Measurements from ENCODE around the gene GUCY1A2.

Gene GUCY1A2

DNA sequence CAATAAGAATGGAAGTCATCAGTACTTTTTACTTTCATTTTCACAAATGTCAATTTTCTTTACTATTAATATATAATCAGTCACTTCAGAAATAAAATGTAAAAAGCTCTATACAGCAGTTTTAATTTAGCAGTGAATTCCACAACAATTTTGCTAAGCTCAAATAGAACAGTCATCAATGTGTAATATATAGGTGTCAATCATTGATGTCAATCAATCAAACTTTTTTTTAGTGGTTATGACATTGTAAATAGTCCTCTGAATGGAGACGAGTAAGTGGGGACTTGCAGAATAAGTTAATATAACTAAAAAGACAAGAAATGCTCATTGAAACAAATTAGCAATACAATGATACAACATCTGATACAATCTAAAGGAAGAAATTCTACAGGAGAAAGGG, 327.4 kb downstream of the GUCY1A2 start:
- no peak for DNase-seq (ENCODE audit: low read depth)
- TF ChIP-seq, protein P1, sequence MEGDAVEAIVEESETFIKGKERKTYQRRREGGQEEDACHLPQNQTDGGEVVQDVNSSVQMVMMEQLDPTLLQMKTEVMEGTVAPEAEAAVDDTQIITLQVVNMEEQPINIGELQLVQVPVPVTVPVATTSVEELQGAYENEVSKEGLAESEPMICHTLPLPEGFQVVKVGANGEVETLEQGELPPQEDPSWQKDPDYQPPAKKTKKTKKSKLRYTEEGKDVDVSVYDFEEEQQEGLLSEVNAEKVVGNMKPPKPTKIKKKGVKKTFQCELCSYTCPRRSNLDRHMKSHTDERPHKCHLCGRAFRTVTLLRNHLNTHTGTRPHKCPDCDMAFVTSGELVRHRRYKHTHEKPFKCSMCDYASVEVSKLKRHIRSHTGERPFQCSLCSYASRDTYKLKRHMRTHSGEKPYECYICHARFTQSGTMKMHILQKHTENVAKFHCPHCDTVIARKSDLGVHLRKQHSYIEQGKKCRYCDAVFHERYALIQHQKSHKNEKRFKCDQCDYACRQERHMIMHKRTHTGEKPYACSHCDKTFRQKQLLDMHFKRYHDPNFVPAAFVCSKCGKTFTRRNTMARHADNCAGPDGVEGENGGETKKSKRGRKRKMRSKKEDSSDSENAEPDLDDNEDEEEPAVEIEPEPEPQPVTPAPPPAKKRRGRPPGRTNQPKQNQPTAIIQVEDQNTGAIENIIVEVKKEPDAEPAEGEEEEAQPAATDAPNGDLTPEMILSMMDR (IDR thresholded peaks at IDR 0.05; ENCODE audit: low read depth, low read length, missing control alignments) = no peak
- H3K4me3 ChIP-seq (ENCODE audit: low read depth, low read length) = no peak overlapping the region

DNA sequence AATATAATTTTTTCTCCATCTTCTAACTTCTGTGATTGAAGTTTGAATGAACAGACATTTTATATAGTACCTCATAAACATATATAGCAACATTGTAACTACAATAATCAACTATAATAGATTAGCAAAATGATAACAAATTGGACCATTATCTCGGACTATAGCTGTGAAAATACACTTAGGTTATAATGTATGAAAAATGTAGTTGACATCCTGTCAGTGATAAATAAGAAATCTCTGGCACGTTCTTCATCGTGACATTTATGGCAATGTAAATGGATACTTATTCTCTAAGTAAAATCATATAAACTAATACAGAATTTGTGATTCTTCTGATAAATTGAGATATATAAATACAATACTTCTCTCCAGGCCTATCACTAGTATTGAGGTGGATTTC, 333.3 kb downstream of the GUCY1A2 start:
- no peak overlapping the region for H3K4me3 ChIP-seq (ENCODE audit: low read depth, low read length)
- TF ChIP-seq, protein P1 (IDR thresholded peaks at IDR 0.05; ENCODE audit: low read depth, low read length, missing control alignments) = no peak
- DNase-seq (ENCODE audit: low read depth) = no peak

DNA sequence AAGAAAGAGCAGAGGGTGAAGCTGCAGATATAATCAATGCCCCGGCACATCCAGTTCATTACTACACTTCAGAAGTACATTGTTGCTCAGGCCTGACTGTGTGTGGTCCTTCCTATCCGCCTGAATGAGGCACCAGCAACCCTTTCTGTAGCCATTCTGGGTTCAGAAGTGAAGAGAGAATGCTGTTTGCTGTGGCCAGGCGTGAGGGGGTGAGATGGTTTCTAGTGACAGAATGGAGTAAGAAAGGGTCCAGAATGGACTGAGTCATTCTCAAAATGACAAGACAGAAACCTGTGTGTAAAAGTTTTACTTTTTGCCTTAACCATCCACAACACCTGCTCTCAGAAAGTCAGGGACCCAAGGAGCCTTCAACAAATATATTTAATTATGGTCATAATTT, 334.8 kb downstream of the GUCY1A2 start:
- DNase-seq (ENCODE audit: low read depth) = no peak

DNA sequence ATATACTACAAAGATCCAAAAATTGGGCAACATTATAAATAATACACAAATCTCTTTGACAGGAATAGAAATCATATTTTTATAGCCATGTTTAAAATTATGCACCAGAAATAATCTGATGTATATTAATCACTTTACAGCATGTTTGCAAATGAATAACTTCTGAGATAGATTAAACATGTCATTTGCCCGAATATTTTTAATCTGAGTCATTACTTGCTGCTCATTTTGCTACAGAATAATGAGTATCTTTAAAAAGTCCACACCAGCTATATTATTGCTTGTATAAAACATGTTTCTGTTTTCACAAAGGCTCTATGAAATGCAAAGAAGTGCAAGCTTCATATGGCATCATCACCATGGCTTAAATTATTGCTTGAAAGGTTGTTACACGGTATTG, 336.8 kb downstream of the GUCY1A2 start:
- TF ChIP-seq, protein P1 (IDR thresholded peaks at IDR 0.05; ENCODE audit: low read depth, low read length, missing control alignments) = no peak
- DNase-seq (ENCODE audit: low read depth) = no peak

More for the DNA sequence above, 334.8 kb downstream of the GUCY1A2 start:
- TF ChIP-seq, protein P1 (IDR thresholded peaks at IDR 0.05; ENCODE audit: low read depth, low read length, missing control alignments) = no peak
- H3K4me3 ChIP-seq (ENCODE audit: low read depth, low read length) = no peak overlapping the region

DNA sequence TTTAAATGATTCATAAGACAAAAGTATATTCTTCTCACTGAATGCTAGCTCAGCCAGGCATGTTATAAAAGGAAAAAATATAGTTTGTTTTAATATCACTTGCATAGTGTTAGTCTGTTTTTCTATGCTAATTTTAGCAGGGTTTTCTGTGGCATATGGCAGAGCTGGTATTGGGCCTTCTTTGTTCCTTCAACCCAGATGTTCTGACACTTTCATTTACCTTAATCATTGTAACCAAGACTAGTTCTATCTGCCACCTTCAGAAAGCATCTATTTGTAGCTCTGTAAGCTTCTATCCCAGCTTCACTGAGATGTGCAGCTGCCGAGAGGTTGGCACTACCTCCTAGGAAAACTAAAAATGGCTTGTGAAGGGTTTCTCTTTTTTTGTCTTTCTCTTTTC, 338.7 kb downstream of the GUCY1A2 start:
- no peak for DNase-seq (ENCODE audit: low read depth)
- no peak overlapping the region for H3K4me3 ChIP-seq (ENCODE audit: low read depth, low read length)
- TF ChIP-seq, protein P1 (IDR thresholded peaks at IDR 0.05; ENCODE audit: low read depth, low read length, missing control alignments) = no peak

More for the DNA sequence above, 336.8 kb downstream of the GUCY1A2 start:
- H3K4me3 ChIP-seq (ENCODE audit: low read depth, low read length) = no peak overlapping the region

DNA sequence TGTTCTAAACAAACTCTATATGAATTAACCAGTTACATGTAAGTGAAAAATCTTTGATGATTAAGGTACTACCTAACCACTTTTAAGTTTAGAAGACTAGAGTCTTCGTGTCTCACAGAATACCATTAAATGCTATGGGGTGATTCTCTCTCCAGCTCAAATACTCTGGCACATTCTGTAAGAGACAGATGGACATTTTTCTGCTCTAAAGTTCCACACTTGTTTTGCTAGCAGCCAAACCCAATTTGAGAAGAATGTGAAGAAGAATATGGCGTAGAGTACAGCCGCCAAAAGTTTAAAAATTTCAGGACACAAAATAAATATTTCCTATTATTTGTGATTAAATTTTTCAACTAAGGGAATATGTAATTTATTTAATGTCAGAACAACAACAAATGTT, 339.1 kb downstream of the GUCY1A2 start:
- DNase-seq (ENCODE audit: low read depth) = no peak
- no peak overlapping the region for H3K4me3 ChIP-seq (ENCODE audit: low read depth, low read length)
- TF ChIP-seq, protein P1 (IDR thresholded peaks at IDR 0.05; ENCODE audit: low read depth, low read length, missing control alignments) = no peak

DNA sequence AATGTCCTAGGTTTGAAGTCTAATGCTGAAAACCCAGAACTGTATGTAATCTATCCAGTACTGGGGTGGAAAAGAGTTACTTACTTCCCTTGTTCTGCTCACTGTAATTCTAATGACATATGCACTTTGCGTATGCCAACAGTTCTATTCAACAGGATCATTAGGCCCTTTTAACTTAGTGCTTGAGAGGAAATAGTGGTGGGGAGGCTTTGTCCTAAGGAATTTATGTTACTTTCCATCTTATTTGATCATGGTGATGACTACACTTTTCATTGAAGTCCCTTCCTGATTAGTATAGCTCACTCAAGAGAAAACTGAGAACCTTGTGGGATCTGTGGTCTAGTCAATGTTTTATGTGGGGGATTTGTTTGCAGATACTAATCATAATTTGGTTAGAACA, 348.2 kb downstream of the GUCY1A2 start:
- DNase-seq (ENCODE audit: low read depth) = no peak
- TF ChIP-seq, protein P1 (IDR thresholded peaks at IDR 0.05; ENCODE audit: low read depth, low read length, missing control alignments) = no peak
- no peak overlapping the region for H3K4me3 ChIP-seq (ENCODE audit: low read depth, low read length)
